ENCODE data around the gene CADPS2.

GRCh38 chr7:122829962-122830361 is 56.3 kb downstream of the CADPS2 start:
- no peak for TF ChIP-seq CTCF (IDR thresholded peaks at IDR 0.05)
- no peak for TF ChIP-seq POLR2A (IDR thresholded peaks at IDR 0.05)

All from right lobe of liver (tissue), 4 donors.